Left lobe of liver (tissue), 2 donors: ENCODE results near the gene ZNF613. TPM values are rescaled to one million over a fixed set of nuclear protein-coding genes. Genes with fewer than 3 reads are reported as not detected.

Experiments used
- ATAC-seq: fragments of 200-7000 bp; cut with Tn5 transposase; one replicate; pipeline ENCODE4 v1.9.1; 2020; ENCODE audit warnings: mild to moderate bottlenecking, moderate library complexity
- DNase-seq: peaks from one replicate; pipeline ENCODE4 v3.0.0-alpha.2; 2020; ENCODE audit warnings: low spot score
- total RNA-seq: library from RNA; stranded (reverse); gene quantifications from one replicate; pipeline ENCODE4 v1.2.1, GENCODE V29; 2021
- donor health status: DM: no; HTN: no; CAD: no; lungs with moderate emphysema.
- donor health status: DM: no; HTN: yes; CAD: no.

Gene ZNF613
- total RNA-seq, 1 donor from 2014 or later, result 1.5 TPM

- no peak for ATAC-seq
These were observed 66.9 kb downstream of the ZNF613 start for GRCh38 chr19:51994048-51994644.

More at GRCh38 chr19:51994048-51994644, 66.9 kb downstream of the ZNF613 start:
- DNase-seq, result no peak

Other genes with a start within 250 kb of the ZNF613 start
- 4.3 TPM for gene SPACA6, start 234.1 kb upstream of the ZNF613 start, total RNA-seq
- not detected for gene HAS1, start 203.5 kb upstream of the ZNF613 start, total RNA-seq
- gene FPR1, start 175.6 kb upstream of the ZNF613 start, total RNA-seq, result 1.4 TPM
- 0.73 TPM for gene FPR2, start 166.3 kb upstream of the ZNF613 start, total RNA-seq
- gene FPR3, start 132.3 kb upstream of the ZNF613 start, total RNA-seq, result 1.6 TPM
- 5.9 TPM for gene ZNF577, start 39.5 kb upstream of the ZNF613 start, total RNA-seq
- gene ZNF649, start 22.5 kb upstream of the ZNF613 start, total RNA-seq, result 2.7 TPM
- 2.7 TPM for gene ZNF350, start 59.4 kb downstream of the ZNF613 start, total RNA-seq
- 4.4 TPM for gene ZNF615, start 80.7 kb downstream of the ZNF613 start, total RNA-seq
- gene ZNF614, start 100.9 kb downstream of the ZNF613 start, total RNA-seq, result 0.96 TPM
- 3.0 TPM for gene ZNF432, start 121.4 kb downstream of the ZNF613 start, total RNA-seq
- gene ZNF841, start 168.3 kb downstream of the ZNF613 start, total RNA-seq, result 5.5 TPM
- gene ZNF616, start 212.5 kb downstream of the ZNF613 start, total RNA-seq, result 3.9 TPM
- 2.6 TPM for gene ZNF836, start 244.1 kb downstream of the ZNF613 start, total RNA-seq